Measurements from ENCODE around the gene SCN8A.
"Not testable (repeated sequence)": the region's sequence is repeated elsewhere in the genome, so short reads cannot be mapped to it uniquely, and the experiment has no call there.

The SCN8A gene

DNA sequence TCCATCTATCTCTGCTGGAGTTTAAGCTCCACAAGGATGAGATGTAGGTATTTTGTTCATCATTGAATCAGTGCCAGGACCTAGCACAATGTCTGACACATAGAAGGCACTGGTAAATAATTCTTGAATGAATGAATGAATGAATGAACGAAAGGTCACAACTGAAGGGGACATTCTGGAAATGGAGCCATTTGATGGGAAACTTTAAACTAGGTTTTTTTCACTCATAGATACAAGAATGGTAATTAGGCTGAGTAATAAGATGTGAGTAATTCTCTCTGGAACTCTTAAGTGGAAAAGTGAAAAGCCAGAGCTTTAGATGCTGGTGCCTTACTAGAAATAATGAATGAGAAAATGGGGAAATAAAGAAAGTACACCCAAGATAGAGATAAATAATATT, 44.3 kb downstream of the SCN8A start:
- H3K4me3 ChIP-seq (ENCODE audit: low read depth, low read length), result no peak overlapping the region

DNA sequence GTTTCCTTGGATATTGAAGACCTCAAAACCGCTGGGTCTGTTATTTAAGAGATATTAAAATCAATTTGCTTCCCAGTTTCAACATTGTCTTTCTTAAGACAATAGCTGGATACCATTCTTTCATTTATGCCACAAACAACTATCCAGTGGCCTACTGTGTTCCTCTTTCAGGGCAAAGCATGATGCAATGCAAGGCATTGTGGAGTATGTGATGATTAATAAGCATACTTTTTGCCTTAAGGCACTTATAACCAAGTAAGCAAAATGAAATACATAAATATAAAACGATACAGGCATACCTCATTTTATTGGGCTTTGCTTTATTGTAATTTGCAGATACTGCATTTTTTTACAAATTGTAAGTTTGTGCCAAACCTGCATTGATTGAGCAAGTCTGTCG, 45.5 kb downstream of the SCN8A start:
- TF ChIP-seq, protein P1, sequence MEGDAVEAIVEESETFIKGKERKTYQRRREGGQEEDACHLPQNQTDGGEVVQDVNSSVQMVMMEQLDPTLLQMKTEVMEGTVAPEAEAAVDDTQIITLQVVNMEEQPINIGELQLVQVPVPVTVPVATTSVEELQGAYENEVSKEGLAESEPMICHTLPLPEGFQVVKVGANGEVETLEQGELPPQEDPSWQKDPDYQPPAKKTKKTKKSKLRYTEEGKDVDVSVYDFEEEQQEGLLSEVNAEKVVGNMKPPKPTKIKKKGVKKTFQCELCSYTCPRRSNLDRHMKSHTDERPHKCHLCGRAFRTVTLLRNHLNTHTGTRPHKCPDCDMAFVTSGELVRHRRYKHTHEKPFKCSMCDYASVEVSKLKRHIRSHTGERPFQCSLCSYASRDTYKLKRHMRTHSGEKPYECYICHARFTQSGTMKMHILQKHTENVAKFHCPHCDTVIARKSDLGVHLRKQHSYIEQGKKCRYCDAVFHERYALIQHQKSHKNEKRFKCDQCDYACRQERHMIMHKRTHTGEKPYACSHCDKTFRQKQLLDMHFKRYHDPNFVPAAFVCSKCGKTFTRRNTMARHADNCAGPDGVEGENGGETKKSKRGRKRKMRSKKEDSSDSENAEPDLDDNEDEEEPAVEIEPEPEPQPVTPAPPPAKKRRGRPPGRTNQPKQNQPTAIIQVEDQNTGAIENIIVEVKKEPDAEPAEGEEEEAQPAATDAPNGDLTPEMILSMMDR (conservative IDR thresholded peaks at IDR 0.05; ENCODE audit: low read depth, low read length), result no peak

More for the DNA sequence above, 44.3 kb downstream of the SCN8A start:
- TF ChIP-seq, protein P1 (conservative IDR thresholded peaks at IDR 0.05; ENCODE audit: low read depth, low read length), result no peak
- no peak for DNase-seq (ENCODE audit: low read depth)

DNA sequence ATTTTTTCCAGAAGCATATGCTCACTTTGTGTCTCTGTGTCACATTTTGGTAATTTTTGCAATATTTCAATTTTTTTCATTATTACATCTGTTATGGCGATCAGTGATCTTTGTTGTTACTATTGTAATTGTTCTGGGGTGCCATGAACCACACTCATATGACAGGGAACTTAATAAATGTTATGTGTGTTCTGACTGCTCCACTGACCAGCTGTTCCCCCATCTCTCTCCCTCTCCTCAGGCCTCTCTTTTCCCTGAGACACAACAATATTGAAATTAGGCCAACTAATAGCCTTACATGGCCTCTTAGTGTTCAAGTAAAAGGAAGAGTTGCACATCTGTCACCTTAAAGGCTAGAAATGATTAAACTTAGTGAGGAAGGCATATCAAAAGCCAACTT, 46.0 kb downstream of the SCN8A start:
- TF ChIP-seq, protein P1 (conservative IDR thresholded peaks at IDR 0.05; ENCODE audit: low read depth, low read length), result no peak
- H3K4me3 ChIP-seq (ENCODE audit: low read depth, low read length), result no peak overlapping the region
- DNase-seq (ENCODE audit: low read depth), result no peak

More for the DNA sequence above, 45.5 kb downstream of the SCN8A start:
- DNase-seq (ENCODE audit: low read depth), result no peak
- H3K4me3 ChIP-seq (ENCODE audit: low read depth, low read length), result no peak overlapping the region

DNA sequence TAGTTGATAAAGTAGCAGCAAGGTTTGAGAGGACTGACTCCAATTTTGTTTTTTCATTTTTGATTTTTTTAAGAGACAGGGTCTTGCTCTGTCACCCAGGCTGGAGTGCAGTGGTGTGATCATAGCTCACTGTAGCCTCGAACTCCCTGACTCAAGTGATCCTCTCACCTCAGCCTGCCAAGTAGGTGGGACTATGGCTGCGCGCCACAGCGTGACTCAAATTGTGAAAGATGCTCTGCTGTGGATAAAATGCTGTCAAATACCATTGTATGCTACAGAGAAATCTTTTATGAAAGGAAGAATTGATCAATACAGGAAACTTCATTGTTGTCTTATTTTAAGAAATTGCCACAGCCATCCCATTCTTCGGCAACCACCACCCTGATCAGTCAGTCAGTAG, 48.3 kb downstream of the SCN8A start:
- no peak for DNase-seq (ENCODE audit: low read depth)
- TF ChIP-seq, protein P1 (conservative IDR thresholded peaks at IDR 0.05; ENCODE audit: low read depth, low read length), result no peak
- no peak overlapping the region for H3K4me3 ChIP-seq (ENCODE audit: low read depth, low read length)

DNA sequence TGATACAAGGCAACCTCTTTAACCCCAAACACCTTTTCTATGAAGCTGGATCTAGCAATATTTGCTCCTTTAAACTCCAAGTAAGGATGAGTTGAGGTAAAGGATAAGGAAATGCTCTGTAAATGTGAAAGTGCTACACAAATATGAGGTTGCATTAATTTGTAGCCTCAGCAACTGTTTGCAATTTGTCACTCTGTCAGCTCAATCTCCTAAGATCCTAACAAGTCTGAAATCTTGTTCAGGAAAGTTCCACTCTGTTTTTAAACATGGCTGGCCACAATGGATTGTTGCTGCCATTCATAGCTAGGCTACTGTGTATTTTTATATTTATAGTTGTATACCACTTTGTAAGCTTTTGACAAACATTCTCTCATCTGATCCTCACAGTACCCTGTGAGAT, 51.3 kb downstream of the SCN8A start:
- DNase-seq (ENCODE audit: low read depth), result no peak
- TF ChIP-seq, protein P1 (conservative IDR thresholded peaks at IDR 0.05; ENCODE audit: low read depth, low read length), result no peak
- no peak overlapping the region for H3K4me3 ChIP-seq (ENCODE audit: low read depth, low read length)

DNA sequence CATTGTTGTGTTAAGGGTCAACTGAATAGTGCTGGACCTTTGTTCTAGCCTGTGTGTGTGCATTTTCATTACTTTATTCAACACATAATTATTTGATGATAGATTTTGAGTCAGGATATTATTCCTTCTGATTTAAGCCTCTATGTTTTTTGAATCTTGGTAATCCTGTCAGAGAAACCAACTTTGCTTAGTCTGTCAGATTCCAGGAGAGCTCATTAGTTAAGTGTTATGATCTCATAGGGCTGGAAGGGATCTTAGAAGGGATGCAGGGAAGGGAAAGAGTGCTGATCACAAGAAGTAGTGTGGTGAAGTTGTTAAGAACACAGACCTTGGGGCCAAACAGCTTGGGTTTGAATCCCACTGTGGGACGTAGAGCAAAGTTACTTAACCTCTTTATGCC, 52.9 kb downstream of the SCN8A start:
- TF ChIP-seq, protein P1 (conservative IDR thresholded peaks at IDR 0.05; ENCODE audit: low read depth, low read length), result no peak
- DNase-seq (ENCODE audit: low read depth), result no peak
- H3K4me3 ChIP-seq (ENCODE audit: low read depth, low read length), result no peak overlapping the region

DNA sequence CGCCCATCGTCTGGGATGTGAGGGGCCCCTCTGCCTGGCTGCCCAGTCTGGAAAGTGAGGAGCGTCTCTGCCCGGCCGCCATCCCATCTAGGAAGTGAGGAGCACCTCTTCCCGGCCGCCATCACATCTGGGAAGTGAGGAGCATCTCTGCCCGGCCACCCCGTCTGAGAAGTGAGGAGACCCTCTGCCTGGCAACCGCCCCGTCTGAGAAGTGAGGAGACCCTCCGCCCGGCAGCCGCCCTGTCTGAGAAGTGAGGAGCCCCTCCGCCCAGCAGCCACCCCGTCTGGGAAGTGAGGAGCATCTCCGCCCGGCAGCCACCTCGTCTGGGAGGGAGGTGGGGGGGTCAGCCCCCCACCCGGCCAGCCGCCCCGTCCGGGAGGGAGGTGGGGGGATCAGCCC, 53.7 kb downstream of the SCN8A start:
- DNase-seq (ENCODE audit: low read depth); H3K4me3 ChIP-seq (ENCODE audit: low read depth, low read length): not testable (repeated sequence)

DNA sequence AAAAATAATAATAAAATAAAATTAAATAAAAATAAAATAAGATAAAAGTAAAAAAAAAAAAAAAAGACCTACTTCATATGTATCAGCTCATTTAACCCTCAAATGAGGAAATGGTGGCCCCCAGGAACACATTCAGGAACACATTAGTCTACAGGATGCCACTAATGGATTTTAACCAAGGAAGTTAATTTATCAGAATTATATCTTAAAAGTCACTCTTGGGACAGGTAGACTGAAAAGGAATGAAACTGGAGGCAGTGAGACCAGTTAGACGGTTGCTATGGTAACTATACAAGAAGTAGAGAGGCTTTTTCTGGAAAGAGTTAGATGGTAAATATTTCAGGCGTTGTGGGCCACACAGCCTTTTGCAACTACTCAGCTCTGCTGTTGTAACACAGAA, 54.9 kb downstream of the SCN8A start:
- TF ChIP-seq, protein P1 (conservative IDR thresholded peaks at IDR 0.05; ENCODE audit: low read depth, low read length), result no peak
- no peak for DNase-seq (ENCODE audit: low read depth)
- H3K4me3 ChIP-seq (ENCODE audit: low read depth, low read length), result no peak overlapping the region

All from choroid plexus epithelial cell (primary cell).